HG03097 (cell line): ENCODE measurements around the gene ZFAND5.

Experiments used
- ATAC-seq: cut with Tn5 transposase; IDR thresholded peaks from one replicate; pipeline ENCODE4 v1.9.1; 2021; ENCODE audit not compliant: unreplicated experiment, low FRiP score

ZFAND5 gene

DNA sequence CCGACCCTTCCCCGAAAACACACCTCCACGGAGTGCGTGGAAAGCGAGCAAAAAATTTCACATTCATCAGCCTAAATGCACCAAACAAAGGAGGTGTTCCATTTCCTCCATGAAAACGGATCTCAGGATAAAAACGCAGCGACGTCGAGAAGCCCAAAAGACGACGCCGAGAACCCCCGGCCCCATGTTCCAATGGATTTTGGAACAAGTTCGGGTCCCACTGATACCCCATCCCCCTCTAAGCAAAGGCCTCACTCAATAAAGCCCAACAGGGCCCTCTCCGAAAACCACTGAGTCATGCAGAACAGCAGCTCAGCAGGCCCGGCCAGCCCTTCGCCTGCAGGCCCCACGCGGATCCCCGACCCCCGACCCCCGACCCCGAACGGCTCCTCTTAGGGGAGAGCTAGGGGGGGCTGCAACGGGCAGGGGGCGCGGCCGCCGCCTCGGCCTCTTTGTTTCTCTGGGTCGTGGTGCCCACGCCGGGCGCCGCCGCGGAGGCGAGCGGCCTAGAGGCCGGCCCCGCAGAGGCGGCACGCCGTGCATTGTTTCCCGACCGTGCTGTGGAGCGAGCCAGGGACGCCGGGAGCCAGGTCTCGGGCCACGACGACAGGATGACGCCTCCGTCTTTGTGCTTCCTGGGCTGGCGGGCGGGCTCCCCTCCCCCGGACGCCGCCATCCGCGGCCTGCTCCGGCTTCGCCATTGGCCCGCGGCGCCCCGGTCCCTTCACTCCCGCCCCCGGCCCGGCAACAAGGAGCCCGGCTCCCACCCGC lies 915 bp downstream of the ZFAND5 start:
- ATAC-seq = peak; percentile 35

DNA sequence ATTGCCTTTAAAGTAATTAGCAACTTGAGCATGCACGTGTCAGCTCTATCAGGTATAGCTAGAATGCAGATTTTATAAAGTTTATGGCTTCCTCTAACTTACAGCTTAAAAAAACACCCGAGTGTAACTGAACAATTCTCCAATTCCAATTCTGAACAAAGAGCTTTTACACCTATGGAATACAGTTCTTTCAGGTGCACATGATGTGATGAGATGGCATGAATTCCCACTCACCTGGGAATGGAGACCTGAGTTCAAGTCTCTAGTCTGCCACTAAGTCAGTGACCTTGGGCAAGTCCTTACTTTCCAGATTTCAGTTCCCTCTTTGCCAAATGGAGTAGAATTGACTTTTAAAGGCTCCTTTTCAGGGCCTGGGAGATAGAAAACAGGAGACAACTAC lies 1.8 kb downstream of the ZFAND5 start:
- no peak for ATAC-seq

DNA sequence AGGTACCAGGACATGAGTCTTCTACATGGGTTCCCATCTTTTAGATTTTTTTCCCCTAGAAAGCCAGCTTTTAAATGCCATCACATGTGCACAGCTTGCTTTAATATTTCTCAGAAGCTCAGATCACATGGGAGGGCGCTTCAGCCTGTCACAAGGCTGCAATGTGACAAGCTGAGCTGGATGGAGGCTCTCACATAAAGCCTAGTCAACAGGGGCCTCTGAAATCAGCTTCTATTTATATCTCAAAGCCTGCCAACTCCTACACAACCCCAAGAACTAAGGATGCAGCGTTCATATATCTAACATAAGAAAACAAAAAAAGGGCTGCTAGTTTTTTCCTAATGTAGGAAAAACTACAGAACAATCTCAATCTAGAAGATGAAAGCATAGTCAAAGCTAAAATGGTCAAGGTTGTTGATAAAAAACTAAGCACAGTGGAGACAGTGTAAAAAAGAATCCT lies 2.3 kb downstream of the ZFAND5 start:
- no peak for ATAC-seq

DNA sequence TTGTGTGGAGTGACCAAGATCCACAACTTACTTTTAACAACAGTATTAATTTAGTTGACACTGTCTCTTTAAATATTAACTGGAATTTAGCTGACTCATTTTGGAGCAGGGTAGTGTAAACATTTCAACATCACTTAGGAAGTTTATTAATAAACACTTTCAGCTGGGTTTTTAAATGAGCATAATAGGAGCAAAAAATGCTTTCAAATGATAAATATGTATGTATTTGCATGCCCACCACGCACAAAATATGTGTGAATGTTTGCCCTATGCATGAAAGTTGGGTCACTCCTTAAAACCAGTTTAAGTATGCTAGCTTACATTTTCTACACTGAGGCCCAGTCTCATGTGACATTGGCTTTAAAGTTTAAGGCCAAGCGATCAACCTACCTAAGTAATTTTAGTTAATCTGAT lies 2.9 kb downstream of the ZFAND5 start:
- ATAC-seq = no peak

DNA sequence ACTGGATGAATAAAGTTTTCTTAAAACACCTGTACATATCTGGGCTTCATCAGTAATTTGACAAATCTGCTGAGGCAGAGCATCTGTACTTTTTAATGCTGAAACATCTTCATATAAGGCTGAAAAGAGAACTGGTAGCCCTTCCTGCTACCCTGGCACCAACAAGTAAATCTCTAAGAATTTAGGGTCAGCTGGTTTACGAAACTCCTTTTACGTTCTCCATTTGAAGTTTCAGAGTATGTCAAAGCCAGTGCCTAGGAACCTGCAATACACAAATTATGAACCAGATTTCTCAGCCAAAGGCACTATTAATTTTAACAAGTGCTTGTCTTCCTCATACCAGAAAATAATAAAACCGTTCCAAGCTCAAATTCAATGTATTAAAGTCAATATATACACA lies 3.8 kb downstream of the ZFAND5 start:
- ATAC-seq = no peak

- ATAC-seq = no peak
These were observed 4.7 kb downstream of the ZFAND5 start for GRCh38 chr9:72360324-72360723.

DNA sequence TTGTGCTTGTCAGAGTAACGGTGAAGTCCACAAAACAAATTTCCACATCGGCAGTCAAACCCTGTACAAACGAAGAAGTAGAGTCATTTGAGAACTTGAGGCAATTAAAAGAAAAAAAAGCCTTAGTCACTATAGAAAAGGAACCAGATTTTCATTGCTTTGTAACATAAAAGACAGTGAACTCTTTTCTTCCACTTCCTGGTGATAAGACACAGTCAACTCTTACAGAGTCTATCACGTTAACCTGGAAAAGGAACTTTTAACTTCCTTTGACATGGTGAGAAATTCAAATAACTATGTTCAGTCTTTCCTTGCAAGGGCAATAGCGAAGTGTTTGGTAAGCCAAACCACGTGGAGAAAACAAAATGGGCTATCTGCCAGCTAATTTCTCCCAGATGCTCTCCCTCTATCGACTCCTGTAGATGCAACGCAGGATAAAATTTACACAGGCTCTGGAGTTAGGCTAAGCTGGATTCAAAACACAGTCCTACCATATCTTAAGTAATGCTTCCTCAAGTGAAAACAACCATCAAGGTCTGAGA lies 8.9 kb downstream of the ZFAND5 start:
- no peak for ATAC-seq

DNA sequence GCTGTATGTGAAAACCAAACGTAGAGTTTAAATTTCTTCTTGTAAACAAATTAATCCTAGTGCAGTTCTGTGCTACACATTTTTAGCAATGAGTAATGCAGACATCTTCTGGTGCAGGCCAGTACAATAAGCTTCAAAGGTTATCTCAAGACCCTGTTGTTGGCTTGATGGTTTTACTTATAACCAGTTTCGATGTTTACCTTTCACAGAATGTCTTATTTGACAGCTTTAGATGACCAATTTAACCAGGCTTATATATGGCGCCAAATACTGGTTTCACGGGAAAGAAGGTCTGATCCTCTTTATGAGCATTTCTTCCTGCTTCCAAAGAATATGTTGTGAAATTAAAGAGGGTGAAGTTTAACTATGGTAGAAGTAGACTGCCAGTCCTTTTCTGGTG lies 9.9 kb downstream of the ZFAND5 start:
- ATAC-seq = no peak

DNA sequence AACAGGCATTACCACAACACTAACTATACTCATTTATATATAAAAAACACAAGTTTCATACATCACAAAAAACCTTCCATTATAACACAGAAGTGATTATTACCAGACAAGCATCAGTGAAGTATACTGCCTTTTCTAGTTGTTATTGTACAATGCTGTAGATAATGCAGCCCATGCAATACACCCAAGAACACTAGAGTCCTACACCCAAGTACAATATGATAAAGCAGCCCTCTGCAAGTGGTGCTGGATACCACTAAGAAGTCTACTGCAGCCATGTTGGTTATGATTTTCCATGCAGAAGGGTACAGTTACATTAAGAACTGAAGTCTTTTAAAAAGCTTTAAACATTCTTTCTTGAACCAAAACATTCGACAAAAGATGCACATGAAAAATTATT lies 10.3 kb downstream of the ZFAND5 start:
- ATAC-seq = no peak

GRCh38 chr9:72353455-72354116 lies 11.4 kb downstream of the ZFAND5 start:
- no peak for ATAC-seq

DNA sequence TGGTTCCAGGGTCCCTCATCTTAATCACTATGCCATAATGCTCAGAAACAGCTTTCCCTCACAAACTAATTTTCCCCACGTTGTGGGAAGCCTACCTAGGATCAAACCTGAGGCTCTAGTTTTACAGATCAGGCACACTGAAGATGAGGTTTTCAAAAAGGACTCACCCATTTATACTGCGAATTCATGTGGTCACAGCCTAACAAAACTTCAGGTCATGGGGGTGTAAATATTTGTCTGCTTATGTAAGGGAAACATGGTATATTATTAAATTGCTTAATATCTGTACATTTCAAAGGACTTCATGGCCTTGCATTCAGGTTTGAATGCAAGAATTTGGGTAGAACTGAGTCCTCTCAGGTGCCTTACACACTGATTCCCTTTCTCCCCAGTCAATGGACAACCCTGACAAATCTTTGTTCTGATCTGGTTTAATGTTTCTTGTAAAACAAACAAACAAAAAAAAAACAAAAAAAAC lies 12.1 kb downstream of the ZFAND5 start:
- no peak for ATAC-seq

DNA sequence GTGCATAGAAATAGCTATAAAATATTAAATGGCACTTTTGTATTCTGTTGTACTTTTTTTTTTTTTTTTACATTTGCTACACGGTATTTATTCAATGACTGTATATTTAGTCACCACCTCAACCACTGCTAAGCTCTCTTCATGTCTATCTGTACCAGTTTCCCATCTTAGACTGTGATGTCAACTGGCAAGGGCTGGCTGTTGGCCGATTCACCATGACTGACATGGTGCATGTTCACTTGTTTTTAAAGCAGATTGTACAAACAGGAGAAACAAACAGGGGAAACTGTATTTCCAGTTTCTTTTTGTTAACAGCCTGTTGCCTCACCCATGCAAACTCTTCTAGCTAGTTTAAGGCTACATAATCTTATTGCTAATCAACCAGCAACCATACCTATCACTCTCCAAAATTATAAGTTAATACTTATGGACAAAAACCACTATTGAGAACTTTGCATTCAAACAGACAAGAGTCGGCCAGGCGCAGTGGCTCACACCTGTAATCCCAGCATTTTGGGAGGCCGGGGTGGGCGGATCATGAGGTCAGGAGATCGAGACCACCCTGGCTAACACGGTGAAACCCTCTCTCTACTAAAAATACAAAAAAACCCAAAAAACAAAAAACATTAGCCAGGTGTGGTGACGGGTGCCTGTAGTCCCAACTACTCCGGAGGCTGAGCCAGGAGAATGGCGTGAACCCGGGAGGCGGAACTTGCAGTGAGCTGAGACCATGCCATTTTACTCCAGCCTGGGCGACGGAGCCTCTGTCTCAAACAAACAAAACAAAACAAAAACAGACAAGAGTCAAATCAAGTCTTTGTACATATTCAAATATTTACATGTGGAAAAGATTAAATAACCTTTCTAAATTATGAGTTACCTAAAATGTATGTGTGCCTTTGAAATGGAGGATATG lies 13.2 kb downstream of the ZFAND5 start:
- no peak for ATAC-seq

GRCh38 chr9:72349911-72350310 lies 15.1 kb downstream of the ZFAND5 start:
- no peak for ATAC-seq

DNA sequence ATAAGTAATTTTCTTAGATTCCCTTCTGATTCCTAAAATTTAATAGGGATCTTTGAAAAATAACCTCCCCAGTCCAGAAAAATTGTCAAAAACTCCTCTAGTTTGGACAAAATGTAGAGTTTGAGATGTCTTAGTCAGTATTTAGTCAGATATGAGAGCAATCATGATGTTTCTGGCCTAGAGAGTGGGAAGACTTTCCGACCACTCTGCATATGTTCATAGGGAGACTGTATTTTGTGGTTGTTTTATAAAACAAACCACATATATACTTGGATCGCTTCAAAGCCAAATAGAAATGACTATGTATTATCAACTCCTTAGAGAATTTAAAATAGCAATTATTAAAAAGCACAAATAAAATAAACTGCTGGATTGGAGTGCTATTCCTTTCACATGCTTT lies 15.8 kb downstream of the ZFAND5 start:
- ATAC-seq = no peak

GRCh38 chr9:72346333-72346732 lies 18.7 kb downstream of the ZFAND5 start:
- ATAC-seq = no peak

DNA sequence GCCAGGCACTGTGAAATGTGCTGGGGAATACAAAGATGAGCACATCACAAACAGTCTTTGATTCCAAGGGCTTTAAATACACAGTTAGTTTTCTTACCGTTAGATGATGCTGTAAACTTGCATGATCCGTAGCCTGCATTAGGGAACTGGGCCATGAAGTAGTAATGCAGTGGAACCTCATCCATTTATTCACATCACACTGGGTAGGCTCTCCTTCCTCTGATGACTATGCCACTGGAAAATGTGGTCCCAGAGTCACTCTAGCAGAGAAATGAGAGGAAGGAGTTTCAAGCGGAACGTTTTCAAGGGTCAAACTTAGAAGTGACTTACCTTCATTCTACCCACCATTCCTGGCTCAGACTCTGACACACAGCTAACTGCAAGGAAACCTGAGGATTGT lies 26.4 kb downstream of the ZFAND5 start:
- ATAC-seq = no peak

DNA sequence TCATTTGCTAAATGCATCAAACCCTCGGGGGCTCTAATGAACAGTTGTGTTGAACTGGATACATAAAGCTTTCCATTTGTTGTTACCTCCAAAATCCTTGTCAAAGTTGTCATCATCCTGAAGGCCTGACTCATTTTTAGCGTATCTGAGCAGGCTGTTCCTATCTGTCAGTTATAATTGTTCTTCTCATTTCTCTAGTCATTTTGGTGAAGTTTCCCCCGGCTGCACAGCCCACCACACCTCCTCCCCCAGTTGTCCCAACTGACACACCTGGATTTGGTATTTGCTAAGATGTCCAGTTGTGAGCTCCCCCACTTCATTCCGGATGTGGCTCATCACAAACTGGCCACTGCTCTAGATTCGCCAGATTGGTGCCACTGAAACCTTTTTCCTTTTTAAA lies 27.7 kb downstream of the ZFAND5 start:
- no peak for ATAC-seq

- no peak for ATAC-seq
These were observed 30.2 kb downstream of the ZFAND5 start for GRCh38 chr9:72334658-72335337.

DNA sequence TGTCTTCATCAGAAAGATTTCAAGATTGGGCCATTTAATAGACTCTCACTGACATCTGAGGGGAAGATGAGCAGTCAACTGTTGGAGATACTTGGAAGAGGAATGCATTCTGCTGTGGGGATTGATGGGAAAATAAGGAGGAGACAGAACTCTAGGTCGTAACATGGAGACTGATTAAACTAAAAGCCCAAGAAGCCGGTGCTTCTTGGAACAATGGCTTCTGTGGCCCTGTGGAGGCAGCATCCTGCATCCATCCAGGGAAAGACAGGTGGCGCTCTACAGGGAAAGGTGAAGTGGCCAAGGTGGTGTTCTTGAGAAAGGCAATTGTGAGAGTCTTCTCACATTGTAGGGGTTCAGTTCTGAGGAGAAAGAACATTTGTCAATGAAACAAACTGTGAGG lies 31.3 kb downstream of the ZFAND5 start:
- no peak for ATAC-seq

- no peak for ATAC-seq
These were observed 31.8 kb downstream of the ZFAND5 start for GRCh38 chr9:72333197-72333596.
